AG10803 (cell line): ENCODE measurements around the gene XPNPEP3.
"Not testable (repeated sequence)": the region's sequence is repeated elsewhere in the genome, so short reads cannot be mapped to it uniquely, and the experiment has no call there.

Source experiments
- DNase-seq: peaks from one replicate; pipeline ENCODE4 v3.0.0; 2010; ENCODE audit warnings: low read depth
- H3K4me3 ChIP-seq: 2 replicates; pipeline ENCODE4 v1.5.1; 2011; ENCODE audit warnings: mild to moderate bottlenecking, low read length, control low read depth
- TF ChIP-seq, protein P1 (sequence below): conservative IDR thresholded peaks from 2 replicates; pipeline ENCODE4 v1.5.1; 2011; ENCODE audit warnings: mild to moderate bottlenecking, low read length, control low read depth, inconsistent platforms

The XPNPEP3 gene

DNA sequence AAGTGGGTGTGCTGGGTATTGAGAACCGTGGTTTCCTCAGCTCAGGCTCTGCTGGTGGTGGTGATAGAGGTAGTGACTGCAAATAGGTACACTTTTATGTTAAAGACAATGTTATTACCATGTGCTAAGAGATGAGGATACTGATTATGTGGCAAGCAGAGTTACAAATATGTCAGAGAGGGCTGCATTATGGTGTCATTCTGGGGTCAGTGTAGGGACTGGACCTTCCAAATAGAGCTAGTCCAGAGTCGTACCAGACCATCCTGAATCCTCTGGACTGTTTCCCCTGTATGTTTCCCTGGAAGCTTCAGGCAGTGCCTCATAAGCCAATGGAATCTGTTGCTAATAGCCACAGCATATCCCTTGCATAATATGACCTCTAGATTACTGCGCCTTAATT, 5.1 kb downstream of the XPNPEP3 start, which contains the start of gene DNAJB7:
DNAJB7 (minus strand) TSS at position 101 of the 400 bp plus-strand sequence. CDS start 119 bp downstream, outside the sequence.
- TF ChIP-seq, protein P1, sequence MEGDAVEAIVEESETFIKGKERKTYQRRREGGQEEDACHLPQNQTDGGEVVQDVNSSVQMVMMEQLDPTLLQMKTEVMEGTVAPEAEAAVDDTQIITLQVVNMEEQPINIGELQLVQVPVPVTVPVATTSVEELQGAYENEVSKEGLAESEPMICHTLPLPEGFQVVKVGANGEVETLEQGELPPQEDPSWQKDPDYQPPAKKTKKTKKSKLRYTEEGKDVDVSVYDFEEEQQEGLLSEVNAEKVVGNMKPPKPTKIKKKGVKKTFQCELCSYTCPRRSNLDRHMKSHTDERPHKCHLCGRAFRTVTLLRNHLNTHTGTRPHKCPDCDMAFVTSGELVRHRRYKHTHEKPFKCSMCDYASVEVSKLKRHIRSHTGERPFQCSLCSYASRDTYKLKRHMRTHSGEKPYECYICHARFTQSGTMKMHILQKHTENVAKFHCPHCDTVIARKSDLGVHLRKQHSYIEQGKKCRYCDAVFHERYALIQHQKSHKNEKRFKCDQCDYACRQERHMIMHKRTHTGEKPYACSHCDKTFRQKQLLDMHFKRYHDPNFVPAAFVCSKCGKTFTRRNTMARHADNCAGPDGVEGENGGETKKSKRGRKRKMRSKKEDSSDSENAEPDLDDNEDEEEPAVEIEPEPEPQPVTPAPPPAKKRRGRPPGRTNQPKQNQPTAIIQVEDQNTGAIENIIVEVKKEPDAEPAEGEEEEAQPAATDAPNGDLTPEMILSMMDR = no peak
- DNase-seq = no peak
- H3K4me3 ChIP-seq = no peak within 1 kb of the TSS

DNA sequence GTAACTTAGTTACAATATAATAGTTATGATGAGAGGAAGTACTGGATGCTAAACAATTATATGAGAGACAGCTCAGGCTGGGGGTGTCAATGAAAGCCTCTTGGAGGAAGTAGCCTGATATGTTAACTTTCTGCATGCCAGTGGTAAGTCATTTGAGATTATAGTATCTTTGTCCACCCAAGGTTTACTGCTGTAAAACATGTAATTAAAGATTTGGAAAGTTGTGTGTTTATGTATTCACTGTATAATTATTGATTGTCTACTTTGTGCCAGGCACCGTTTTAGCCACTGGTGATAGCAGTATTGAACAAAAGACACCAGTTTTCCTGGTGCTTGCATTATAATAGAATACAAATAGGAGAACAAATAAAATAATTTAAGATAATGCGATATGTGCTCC, 5.6 kb downstream of the XPNPEP3 start:
- TF ChIP-seq, protein P1 = no peak
- H3K4me3 ChIP-seq = no peak overlapping the region

DNA sequence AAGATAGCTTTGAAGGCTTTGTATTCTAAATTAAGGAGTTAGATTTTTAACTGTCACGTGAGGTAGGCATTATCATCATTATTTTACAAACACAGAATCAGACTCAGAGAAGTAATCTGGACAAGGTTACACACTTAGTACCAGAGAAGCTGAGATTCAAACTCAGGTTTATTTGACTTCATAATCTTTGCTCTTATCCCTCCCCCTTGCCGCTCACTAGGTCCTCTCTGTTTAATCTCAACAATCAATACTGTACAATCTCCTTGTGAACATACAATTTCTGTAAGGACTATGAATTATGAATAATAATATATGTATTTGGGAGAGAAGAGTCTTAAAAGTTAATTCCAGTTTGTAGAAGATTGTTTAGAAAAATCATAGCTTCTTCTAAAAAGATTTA, 10.2 kb downstream of the XPNPEP3 start:
- TF ChIP-seq, protein P1 = no peak
- DNase-seq = no peak
- no peak overlapping the region for H3K4me3 ChIP-seq

More for the DNA sequence above, 5.6 kb downstream of the XPNPEP3 start:
- no peak for DNase-seq

DNA sequence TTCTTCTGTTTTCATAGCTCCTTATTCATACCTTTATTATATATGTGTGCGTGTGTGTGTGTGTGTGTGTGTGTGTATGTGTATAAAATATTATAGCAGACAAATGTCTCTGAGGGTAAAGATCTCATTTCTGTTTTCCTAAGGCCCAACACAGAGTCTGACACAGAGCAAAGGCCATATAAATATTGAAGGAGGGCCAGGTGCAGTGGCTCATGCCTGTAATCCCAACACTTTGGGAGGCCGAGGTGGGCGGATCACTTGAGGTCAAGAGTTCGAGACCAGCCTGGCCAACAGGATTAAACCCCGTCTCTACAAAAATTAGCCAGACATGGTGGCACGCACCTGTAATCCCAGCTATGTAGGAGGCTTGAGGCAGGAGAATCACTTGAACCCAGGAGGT, 11.4 kb downstream of the XPNPEP3 start:
- H3K4me3 ChIP-seq, DNase-seq: not testable (repeated sequence)

DNA sequence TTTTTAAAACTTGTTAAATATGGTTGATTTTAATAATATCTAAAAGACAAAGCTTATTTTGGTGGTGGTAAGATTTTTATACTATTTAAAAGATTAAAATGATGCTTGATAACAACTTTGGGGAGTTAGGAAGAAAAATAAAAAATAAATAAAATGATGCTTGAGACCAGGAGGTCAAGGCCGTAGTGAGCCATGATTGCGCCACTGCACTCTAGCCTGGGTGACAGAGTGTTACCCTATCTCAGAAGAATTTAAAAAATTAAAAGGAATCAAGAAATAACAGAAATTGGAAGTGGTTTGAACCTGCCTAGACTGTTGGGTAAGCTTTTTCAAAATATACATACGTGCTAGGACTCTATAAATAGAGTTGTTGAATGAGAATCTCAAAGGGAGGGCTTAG, 17.1 kb downstream of the XPNPEP3 start:
- no peak overlapping the region for H3K4me3 ChIP-seq
- TF ChIP-seq, protein P1 = no peak
- DNase-seq = no peak

DNA sequence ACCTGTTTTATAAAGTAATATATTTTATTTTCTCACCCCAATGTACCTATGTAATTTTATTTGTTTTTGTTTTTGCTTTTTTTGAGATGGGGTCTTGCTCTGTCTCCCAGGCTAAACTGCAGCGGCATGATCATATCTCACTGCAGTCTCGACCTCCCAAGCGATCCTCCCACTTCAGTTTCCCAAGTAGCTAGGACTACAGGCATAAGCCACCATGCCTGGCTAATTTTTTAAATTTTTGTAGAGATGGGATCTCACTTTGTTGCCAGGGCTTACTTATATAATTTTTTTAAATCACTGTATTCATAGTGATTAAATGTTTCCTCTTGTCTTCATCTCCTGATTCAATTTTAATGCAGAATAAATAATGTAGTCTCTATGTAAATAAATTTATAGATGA, 18.2 kb downstream of the XPNPEP3 start:
- no peak for DNase-seq
- no peak overlapping the region for H3K4me3 ChIP-seq
- TF ChIP-seq, protein P1 = no peak

DNA sequence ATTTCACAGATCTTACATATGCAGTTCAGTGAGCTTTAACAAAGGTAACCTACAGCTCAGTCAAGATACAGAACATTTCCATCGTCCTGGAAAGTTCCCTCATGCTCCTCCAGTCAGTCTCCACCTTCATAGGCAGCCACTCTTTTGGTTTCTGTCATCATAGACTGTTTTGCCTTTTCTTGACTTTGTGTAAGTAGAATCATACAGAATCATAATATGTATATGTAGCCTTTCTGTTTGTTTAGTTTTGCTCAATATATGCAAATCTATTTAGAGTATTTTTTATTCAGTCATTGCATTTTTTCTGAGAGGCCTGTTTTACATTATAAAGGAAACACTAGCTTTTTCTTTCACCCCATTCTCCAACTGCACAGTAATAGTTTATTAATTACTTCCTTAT, 20.0 kb downstream of the XPNPEP3 start:
- TF ChIP-seq, protein P1 = no peak
- DNase-seq = no peak
- no peak overlapping the region for H3K4me3 ChIP-seq

DNA sequence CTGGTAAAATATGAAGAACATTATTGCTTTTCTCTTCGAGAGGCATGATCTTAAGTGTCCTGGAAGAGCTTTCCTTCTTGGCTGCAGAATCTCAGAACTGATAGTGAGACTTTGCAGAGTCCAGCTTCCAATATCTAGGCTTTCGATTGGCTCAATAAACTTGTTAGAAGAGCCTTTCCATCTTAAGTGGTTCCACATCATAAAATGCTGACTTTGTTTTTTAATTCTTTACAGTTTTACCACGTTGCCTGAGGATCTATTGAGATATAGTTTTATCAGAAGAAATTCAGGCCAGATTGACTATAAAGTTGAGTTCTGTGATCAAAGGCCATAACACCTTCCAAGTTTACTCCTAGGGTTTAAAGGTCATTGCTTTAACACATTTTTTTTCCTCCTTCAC, 20.5 kb downstream of the XPNPEP3 start:
- TF ChIP-seq, protein P1 = no peak
- no peak overlapping the region for H3K4me3 ChIP-seq
- no peak for DNase-seq
